Fibroblast of lung (primary cell): Measurements from ENCODE around the gene CTNNA2.

ENCODE experiments used
- CTCF ChIP-seq, 2 donors: IDR thresholded peaks in 1 of 2; conservative IDR thresholded peaks in 1 of 2; 1 replicate in 1 of 2; 2 replicates in 1 of 2; pipeline ENCODE4 v1.5.1; 2011 to 2012; ENCODE audit warnings: low read length in 2 of 2, control low read depth in 1 of 2, inconsistent platforms in 1 of 2, low read depth in 1 of 2, mild to moderate bottlenecking in 1 of 2
- EZH2 ChIP-seq: IDR thresholded peaks from 2 replicates; pipeline ENCODE4 v1.5.1; 2012; ENCODE audit warnings: low read length, control low read depth, mild to moderate bottlenecking; ENCODE audit errors: missing control alignments

GRCh38 chr2:80312282-80312839, 799.5 kb downstream of the CTNNA2 start:
- no peak for TF ChIP-seq CTCF (conservative IDR thresholded peaks at IDR 0.05 in 1 of 2, IDR thresholded peaks at IDR 0.05 in 1 of 2; ENCODE audit: low read depth in 1 of 2, low read length in 2 of 2)
- no peak for TF ChIP-seq EZH2
